GM19099 (cell line): ENCODE results near the gene PCMT1.

Experiments used
- POLR2A ChIP-seq: IDR thresholded peaks from 3 replicates; pipeline ENCODE4 v1.6.1; 2011; ENCODE audit warnings: low read depth; ENCODE audit not compliant: insufficient read length; ENCODE audit errors: extremely low read depth

Gene PCMT1

GRCh38 chr6:149733089-149733720 is 16.3 kb upstream of the PCMT1 start:
- TF ChIP-seq POLR2A: no peak

GRCh38 chr6:149734915-149735314 is 14.6 kb upstream of the PCMT1 start:
- no peak for TF ChIP-seq POLR2A

DNA sequence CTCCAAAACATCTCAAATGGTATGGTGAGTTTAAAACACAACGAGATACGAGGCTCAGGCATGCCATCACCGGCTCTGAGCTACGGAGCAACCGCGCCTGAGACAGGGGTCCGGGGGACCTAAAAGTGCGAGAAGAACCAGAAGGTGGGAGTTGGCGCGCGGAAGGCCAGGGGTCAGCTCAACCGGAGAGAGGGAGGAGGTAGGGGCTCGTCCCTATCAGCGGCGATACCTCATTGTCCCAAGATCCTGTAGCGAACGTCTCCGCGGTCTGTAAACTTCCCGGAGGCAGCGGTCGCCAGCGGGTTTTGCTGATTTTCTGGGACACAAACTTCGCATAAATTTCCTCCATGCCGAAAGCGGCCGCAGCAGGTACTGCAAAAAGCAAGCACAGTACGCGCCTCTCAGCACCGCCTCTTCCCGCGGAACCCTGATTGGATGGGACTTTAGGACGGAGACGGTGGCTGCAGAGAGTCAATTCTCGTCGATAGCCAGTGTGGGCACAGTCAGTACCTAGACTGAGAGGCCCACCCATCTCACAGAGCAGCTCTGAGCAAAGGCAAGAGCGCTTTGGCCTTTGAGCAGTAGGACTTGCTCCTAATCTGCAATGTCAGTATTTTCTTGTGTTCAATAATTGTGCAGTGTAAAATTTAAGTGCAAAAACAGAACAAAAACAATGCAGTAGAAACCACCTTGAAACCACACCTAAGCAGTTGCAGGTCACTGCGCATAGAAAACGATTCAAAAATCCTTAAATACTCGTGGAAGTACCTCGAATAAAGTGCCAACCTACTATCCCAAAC is 3.2 kb upstream of the PCMT1 start, which contains the start of gene NUP43:
NUP43 (minus strand) TSS at position 383 of the 800 bp plus-strand sequence; CDS start at position 349, 34 bp downstream.
- TF ChIP-seq POLR2A: peak; percentile 75

DNA sequence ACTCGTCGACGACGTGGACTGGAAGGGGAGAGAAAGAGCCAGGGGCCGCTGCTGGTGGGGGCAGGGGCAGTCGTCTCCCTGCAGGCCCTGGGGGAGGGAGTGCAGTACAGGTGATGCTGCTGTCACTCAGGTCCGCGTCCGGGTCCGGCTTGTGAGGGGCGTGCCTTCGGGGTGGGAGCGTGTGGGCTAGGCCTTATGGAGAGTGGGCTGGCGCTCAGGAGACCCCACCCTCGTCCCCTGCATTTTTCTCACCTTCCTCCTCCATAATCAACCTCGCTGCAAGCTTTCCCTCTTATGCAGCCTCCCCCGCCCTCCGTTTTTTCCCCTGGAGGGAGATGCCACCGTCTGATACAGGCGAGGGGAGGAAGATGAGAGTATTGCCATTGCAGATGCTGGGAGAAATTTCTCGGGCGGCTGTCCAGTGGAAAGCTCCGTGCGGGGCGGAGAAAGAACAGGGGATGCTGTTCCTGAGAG is 632 bp downstream of the PCMT1 start:
- TF ChIP-seq POLR2A: no peak

DNA sequence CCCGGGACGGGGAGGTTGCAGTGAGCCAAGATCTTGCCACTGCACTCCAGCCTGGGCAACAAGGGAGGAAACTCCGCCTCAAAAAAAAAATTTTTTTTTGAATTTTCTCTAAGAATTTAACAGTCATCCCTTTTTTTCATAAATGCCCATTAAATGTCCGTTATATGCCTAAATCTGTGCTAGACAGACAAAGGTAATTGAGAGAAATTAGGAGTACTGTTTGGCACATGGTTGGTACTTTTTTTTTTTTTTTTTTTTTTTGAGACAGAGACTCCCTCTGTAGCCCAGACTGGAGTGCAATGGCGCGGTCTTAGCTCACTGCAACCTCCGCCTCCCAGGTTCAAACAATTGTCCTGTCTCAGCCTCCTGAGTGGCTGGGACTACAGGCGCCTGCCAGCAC is 1.7 kb downstream of the PCMT1 start:
- no peak for TF ChIP-seq POLR2A

DNA sequence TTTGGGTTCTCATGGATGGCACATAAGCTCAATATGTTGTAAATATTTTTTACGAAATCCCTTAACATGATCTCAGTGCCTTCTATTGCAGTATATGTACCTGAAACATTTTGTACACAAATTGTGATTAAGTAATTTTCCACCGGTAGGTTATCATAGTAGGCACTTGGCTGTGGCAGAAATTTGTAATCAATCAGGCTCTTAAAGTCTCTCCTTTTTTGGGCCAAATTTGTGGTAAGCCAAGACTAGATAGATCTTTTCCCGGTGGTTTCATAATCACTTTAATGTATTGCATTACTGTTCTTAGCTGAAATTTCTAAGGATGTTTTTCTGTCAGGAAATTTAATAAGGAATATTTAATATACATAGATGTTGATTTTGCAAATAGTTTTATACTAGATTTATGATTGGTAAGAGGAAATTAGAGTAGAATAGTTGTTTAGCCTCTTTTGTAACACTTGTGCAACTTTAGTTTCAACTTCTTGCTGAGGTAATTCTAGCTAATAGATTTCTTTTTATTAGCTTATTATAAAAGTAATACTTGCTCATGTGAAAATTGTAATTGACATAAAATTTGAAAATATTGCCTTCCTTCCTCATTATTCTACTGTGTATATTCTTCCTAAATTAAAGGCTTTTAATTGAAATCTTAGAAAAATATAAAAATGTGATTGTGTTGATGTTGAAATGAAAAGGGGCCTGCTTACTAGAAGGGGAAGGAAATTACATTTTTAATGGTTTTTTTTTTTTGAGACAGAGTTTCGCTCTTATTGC is 3.2 kb downstream of the PCMT1 start:
- TF ChIP-seq POLR2A: no peak

DNA sequence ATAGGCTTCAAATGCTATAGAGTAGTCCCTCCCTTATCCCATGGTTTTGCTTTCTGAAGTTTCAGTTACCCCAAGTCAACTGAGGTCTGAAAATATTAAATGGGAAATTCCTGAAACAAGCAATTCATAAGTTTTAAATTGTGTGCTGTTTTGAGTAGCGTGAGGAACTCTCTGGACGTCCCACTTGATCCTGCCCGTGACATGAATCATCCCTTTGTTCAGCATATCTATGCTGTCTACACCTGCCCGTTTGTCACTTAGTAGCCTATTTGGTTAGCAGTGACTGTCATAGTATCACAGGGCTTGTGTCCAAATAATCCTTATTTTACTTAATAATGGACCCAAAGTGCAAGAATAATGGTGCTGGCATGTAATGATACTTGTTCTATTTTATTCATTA is 5.0 kb downstream of the PCMT1 start:
- TF ChIP-seq POLR2A: no peak

- no peak for TF ChIP-seq POLR2A
These were observed 6.0 kb downstream of the PCMT1 start for GRCh38 chr6:149755300-149756260.

- no peak for TF ChIP-seq POLR2A
These were observed 6.7 kb downstream of the PCMT1 start for GRCh38 chr6:149756261-149756636.

DNA sequence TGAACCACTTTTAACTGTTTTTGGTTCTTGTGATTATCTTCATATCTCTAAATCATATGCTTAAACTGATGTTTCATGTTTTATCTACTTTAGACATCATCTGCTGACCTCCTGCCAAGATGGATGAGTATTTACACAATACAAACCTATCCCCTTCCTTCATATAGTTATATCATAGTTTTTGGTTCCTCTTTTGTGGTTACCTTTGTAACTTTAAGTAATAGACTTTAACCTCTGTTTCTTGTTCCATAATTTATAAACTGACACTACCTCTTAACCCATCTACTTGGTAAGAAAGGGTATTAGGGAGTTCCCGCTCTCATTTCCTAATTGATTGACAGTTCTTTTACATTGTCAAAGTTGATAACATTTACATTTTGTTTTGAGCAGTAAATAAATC is 11.9 kb downstream of the PCMT1 start:
- TF ChIP-seq POLR2A: no peak

DNA sequence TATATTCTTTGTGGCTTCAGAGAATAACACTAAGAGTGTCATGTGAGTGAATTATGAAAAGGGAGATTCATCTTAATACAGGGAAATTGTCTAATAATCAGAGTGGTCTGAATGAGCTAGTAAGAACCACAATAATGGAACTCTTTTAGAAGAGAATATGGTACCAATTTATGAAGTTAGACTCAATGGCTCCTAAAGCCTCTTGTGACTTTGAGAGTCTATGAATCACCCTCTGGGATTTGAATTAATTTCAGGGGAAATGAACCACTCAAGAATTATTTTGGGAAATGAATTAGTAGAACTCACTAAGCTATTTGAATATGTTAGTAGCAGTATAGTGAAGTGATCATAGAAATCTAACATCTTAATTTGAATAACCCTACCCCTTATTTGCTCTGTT is 14.3 kb downstream of the PCMT1 start:
- no peak for TF ChIP-seq POLR2A

DNA sequence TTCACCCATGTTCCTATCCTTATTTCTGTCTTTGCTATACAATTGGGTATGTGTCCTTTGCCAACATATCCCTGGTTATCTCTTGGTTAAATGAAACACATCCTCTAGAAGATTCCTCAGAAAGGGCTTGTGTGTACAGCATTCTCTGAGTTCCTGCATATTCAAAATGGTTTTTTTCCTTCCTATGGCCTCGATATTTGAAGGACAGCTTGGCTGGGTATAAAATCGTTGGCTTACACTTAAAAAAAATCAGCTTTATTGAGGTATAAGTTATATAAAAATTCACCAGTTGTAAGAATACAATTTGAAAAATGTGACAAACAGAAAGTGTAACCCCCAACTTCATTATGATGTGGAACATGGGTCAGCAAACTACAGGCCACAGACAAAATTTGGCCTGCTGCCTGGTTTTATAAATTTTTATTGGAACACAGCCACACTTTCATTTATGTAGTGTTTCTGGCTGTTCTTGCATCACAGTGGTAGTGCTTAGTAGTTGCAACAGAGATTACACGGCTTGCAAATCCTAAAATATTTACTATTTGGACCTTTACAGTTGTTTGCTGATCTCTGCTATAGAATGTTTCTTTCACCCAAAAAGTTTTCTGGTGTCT is 16.7 kb downstream of the PCMT1 start:
- no peak for TF ChIP-seq POLR2A

DNA sequence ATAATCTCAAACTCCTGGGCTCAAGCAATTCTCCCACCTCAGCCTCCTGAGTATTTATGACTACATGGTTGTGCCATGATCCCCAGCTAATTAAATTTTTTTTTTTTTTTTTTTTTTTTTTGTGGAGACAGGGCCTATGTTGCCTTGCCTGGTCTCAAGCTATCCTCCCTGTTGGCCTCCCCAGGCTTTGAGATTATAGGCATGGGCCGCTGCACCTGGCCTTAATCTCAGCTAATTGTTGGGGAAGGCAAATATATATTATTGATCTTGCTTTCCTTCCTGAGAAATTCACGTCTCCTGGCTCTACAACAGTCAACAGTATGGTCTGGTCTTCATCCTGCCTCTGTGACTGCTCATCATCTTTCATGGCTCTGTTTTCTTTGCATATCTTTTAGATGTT is 20.1 kb downstream of the PCMT1 start:
- TF ChIP-seq POLR2A: no peak

DNA sequence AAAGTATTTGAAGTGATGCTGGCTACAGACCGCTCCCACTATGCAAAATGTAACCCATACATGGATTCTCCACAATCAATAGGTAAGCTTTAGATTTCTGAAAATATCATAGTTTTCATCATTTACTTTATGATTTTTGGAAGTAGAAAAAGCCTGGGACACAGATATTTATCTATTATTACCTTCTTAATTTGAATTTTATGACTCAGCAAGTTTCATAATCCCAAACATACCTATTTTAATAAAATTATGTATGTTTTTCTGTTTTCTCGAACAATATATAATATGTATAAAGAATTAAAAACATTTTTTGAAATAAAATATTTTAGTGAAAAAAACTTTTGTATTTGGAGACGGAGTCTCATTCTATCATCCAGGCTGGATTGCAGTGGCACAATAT is 21.6 kb downstream of the PCMT1 start:
- TF ChIP-seq POLR2A: no peak
